HCT116 (cell line): ENCODE measurements around the gene VDAC2. TPM values are rescaled to one million over a fixed set of nuclear protein-coding genes. Genes with fewer than 3 reads are reported as not detected.

Experiments used
- ATAC-seq: fragments of 200-7000 bp; cut with Tn5 transposase; 2 replicates; pipeline ENCODE4 v1.9.1; 2020; ENCODE audit warnings: mild to moderate bottlenecking, moderate library complexity
- BruUV-seq: library from RNA; stranded (reverse); fragments of 400-500 nt; replicated peaks from 2 replicates; lab custom pipeline; 2021; lab: Mats Ljungman, UMichigan
- CTCF ChIA-PET: fragments of 300-600 bp; sonication (Branson Sonifier 250); formaldehyde crosslinking; loops from one replicate; lab custom pipeline; 2021; ENCODE audit warnings: antibody characterized with exemption; lab: Charles Lee
- POLR2A ChIA-PET: fragments of 300-600, 350-600 bp; sonication (Branson Sonifier 250); formaldehyde crosslinking; loops from one replicate; lab custom pipeline; 2021; ENCODE audit warnings: antibody characterized with exemption; lab: Charles Lee
- RAD21 ChIA-PET, 2 experiments: fragments of 300-600 bp; sonication (Branson Sonifier 250); formaldehyde crosslinking; loops; one replicate each; lab custom pipeline; 2023; ENCODE audit warnings: low total read pairs in 2 of 2; ENCODE audit not compliant: uncharacterized antibody in 2 of 2, unreplicated experiment in 2 of 2, low non-redundant PET in 1 of 2; lab: Charles Lee
- DNase-seq: peaks from one replicate; pipeline ENCODE4 v3.0.0-alpha.2; 2010; ENCODE audit warnings: low read depth, low spot score
- H2AFZ ChIP-seq: fragments of 200-600 bp; shearing (Covaris generic), sonication (generic); 2 replicates; pipeline ENCODE4 v1.6.1; 2017; ENCODE audit warnings: low read depth, mixed run types, mixed read lengths, antibody characterized with exemption, low read length; ENCODE audit not compliant: poor library complexity, severe bottlenecking
- H3K27ac ChIP-seq: 2 replicates; pipeline ENCODE4 v1.5.1; 2012; ENCODE audit warnings: low read depth, low read length
- H3K27me3 ChIP-seq: fragments of 200-600 bp; sonication (generic); 2 replicates; pipeline ENCODE4 v1.6.1; 2016; ENCODE audit warnings: mixed run types, low read length, mixed read lengths; ENCODE audit not compliant: insufficient read depth
- H3K36me3 ChIP-seq, 2 experiments: fragments of 200-500 bp in 1 of 2; fragments of 200-600 bp in 1 of 2; sonication (Bioruptor generic) in 1 of 2; sonication (generic) in 1 of 2; 2 replicates each; pipeline versions ENCODE4 v1.5.1 to v1.6.1; 2014 to 2016; ENCODE audit warnings: low read length in 2 of 2, inconsistent platforms in 1 of 2, mixed read lengths in 1 of 2, mixed run types in 1 of 2; ENCODE audit not compliant: insufficient read depth in 2 of 2, control insufficient read depth in 1 of 2
- H3K4me1 ChIP-seq, 2 experiments: fragments of 200-600 bp in 1 of 2; sonication (generic) in 1 of 2; 2 replicates each; pipeline versions ENCODE4 v1.5.1 to v1.6.1; 2012 to 2017; ENCODE audit warnings: low read length in 2 of 2, inconsistent platforms in 1 of 2, mild to moderate bottlenecking in 1 of 2, mixed read lengths in 1 of 2, mixed run types in 1 of 2, moderate library complexity in 1 of 2; ENCODE audit not compliant: insufficient read depth in 2 of 2, control insufficient read depth in 1 of 2
- H3K4me2 ChIP-seq: fragments of 200-600 bp; sonication (generic); 2 replicates; pipeline ENCODE4 v1.6.1; 2017; ENCODE audit warnings: mixed run types, low read length, mixed read lengths
- H3K4me3 ChIP-seq, 2 experiments: fragments of 200-600 bp in 1 of 2; sonication (generic) in 1 of 2; replicated peaks in 1 of 2; 2 replicates each; pipeline ENCODE4 v1.5.1; 2011 to 2016; ENCODE audit warnings: low read length in 2 of 2, control low read depth in 1 of 2, low read depth in 1 of 2, mild to moderate bottlenecking in 1 of 2, mixed read lengths in 1 of 2, mixed run types in 1 of 2
- H3K79me2 ChIP-seq: fragments of 200-600 bp; sonication (generic); 2 replicates; pipeline ENCODE4 v1.6.1; 2017; ENCODE audit warnings: mild to moderate bottlenecking, mixed run types, low read length, moderate library complexity, mixed read lengths; ENCODE audit not compliant: insufficient read depth
- H3K9ac ChIP-seq: fragments of 200-600 bp; sonication (generic); 2 replicates; pipeline ENCODE4 v1.6.1; 2016; ENCODE audit warnings: low read length, mixed read lengths
- H3K9me2 ChIP-seq: fragments of 200-600 bp; sonication (generic), shearing (Covaris generic); 2 replicates; pipeline ENCODE4 v1.6.1; 2017; ENCODE audit warnings: mixed run types, mild to moderate bottlenecking, moderate library complexity; ENCODE audit not compliant: insufficient read depth
- H3K9me3 ChIP-seq, 2 experiments: fragments of 200-500 bp in 1 of 2; fragments of 200-600 bp in 1 of 2; sonication (Bioruptor generic) in 1 of 2; sonication (generic) in 1 of 2; 2 replicates each; pipeline ENCODE4 v1.6.1; 2014 to 2017; ENCODE audit warnings: low read length in 2 of 2, mixed read lengths in 2 of 2, inconsistent platforms in 1 of 2, low read depth in 1 of 2, mild to moderate bottlenecking in 1 of 2, mixed run types in 1 of 2, moderate library complexity in 1 of 2; ENCODE audit not compliant: control insufficient read depth in 1 of 2, insufficient read depth in 1 of 2
- H4K20me1 ChIP-seq: fragments of 200-600 bp; sonication (generic), shearing (Covaris generic); 2 replicates; pipeline ENCODE4 v1.6.1; 2017; ENCODE audit warnings: mixed run types, mild to moderate bottlenecking, moderate library complexity; ENCODE audit not compliant: insufficient read depth
- CTCF ChIP-seq, 3 experiments: fragments of 200-600 bp in 1 of 3; sonication (generic) in 1 of 3; IDR thresholded peaks in 2 of 3; conservative IDR thresholded peaks in 1 of 3; 2 replicates each; pipeline ENCODE4 v1.5.1; 2012 to 2017; ENCODE audit warnings: low read depth in 2 of 3, low read length in 2 of 3, antibody characterized with exemption in 1 of 3, borderline replicate concordance in 1 of 3, control low read depth in 1 of 3, mild to moderate bottlenecking in 1 of 3, mixed read lengths in 1 of 3, mixed run types in 1 of 3, moderate library complexity in 1 of 3; ENCODE audit not compliant: insufficient read depth in 1 of 3
- SP1 ChIP-seq: IDR thresholded peaks from 2 replicates; pipeline ENCODE4 v1.6.1; 2012; ENCODE audit warnings: low read depth
- YY1 ChIP-seq: IDR thresholded peaks from 2 replicates; pipeline ENCODE4 v1.6.1; 2011; ENCODE audit warnings: low read length, low read depth, moderate library complexity, mild to moderate bottlenecking; ENCODE audit not compliant: insufficient replicate concordance; ENCODE audit errors: extremely low read depth
- ZBTB33 ChIP-seq: IDR thresholded peaks from 2 replicates; pipeline ENCODE4 v1.6.1; 2011; ENCODE audit warnings: mild to moderate bottlenecking, low read length, moderate library complexity; ENCODE audit not compliant: insufficient replicate concordance; ENCODE audit errors: extremely low read depth
- intact Hi-C: fragments of 100-400 bp; cut with micrococcal nuclease; formaldehyde crosslinking; loops from 2 replicates; pipeline ENCODE4 v1.10.0; 2022
- total RNA-seq: library from RNA; stranded (reverse); gene quantifications from one replicate; pipeline ENCODE4 v1.2.1, GENCODE V29; 2021; ENCODE audit not compliant: unreplicated experiment

Gene VDAC2
- total RNA-seq, 1 experiment from 2014 or later, result 289 TPM

GRCh38 chr10:75176046-75176445 is 34.5 kb upstream of the VDAC2 start:
- Histone ChIP-seq H3K4me1 (no peaks in the 10 kb centered on the region), H3K36me3 (no peaks in the 10 kb centered on the region; a peak in 1 of 4 replicates), H3K27ac (no peak overlapping the region), H2AFZ (no peak overlapping the region), H3K9me3 (no peaks in the 10 kb centered on the region; a peak in 1 of 4 replicates), H3K9me2 (no peaks in the 10 kb centered on the region), H3K4me3 (no peak overlapping the region), H4K20me1 (no peaks in the 10 kb centered on the region), H3K9ac (no peak overlapping the region), H3K79me2 (no peaks in the 10 kb centered on the region), H3K4me2 (no peak overlapping the region), H3K27me3 (no peaks in the 10 kb centered on the region)
- DNase-seq (no peak), ATAC-seq (no peak)
- no peak for TF ChIP-seq YY1
- no peak for TF ChIP-seq SP1
- TF ChIP-seq ZBTB33, result no peak
- no peak for TF ChIP-seq CTCF (IDR thresholded peaks at IDR 0.05 in 2 of 3, conservative IDR thresholded peaks at IDR 0.05 in 1 of 3; ENCODE audit: borderline replicate concordance in 1 of 3, insufficient read depth in 1 of 3, low read depth in 2 of 3, low read length in 2 of 3)
- ChIA-PET CTCF (no interaction called here), RAD21 (no interaction called here), POLR2A (no interaction called here)
- intact Hi-C loops, result no loop called here
- BruUV-seq, result no TSS peak
